CD14-positive monocyte (primary cell): ENCODE measurements around the gene AGAP1. TPM values are rescaled to one million over a fixed set of nuclear protein-coding genes. Genes with fewer than 3 reads are reported as not detected.

Source experiments
- DNase-seq, 3 donors: peaks; one replicate each; pipeline ENCODE4 v3.0.0-alpha.2; 2011 to 2022
- H2AFZ ChIP-seq: 2 replicates; pipeline ENCODE4 v1.6.0; 2012; ENCODE audit warnings: mild to moderate bottlenecking, low read depth, low read length, inconsistent platforms; ENCODE audit not compliant: insufficient read depth, poor library complexity, severe bottlenecking
- H3K27ac ChIP-seq, 2 donors: 1 replicate in 1 of 2; 2 replicates in 1 of 2; pipeline ENCODE4 v1.5.1; 2012 to 2013; ENCODE audit warnings: low read length in 2 of 2, control low read depth in 1 of 2, inconsistent platforms in 1 of 2, low read depth in 1 of 2, mild to moderate bottlenecking in 1 of 2
- H3K27me3 ChIP-seq, 2 donors: one replicate each; pipeline versions ENCODE4 v1.6.0 to v1.6.1; 2011 to 2013; ENCODE audit warnings: low read length in 2 of 2; ENCODE audit not compliant: control insufficient read depth in 2 of 2, insufficient read depth in 2 of 2
- H3K36me3 ChIP-seq, 2 donors: replicated peaks in 1 of 2; 1 replicate in 1 of 2; 2 replicates in 1 of 2; pipeline versions ENCODE4 v1.5.1 to v1.6.1; 2012 to 2013; ENCODE audit warnings: low read length in 2 of 2, control low read depth in 1 of 2, inconsistent platforms in 1 of 2, mild to moderate bottlenecking in 1 of 2; ENCODE audit not compliant: insufficient read depth in 2 of 2, control insufficient read depth in 1 of 2
- H3K4me1 ChIP-seq, 2 donors: 1 replicate in 1 of 2; 2 replicates in 1 of 2; pipeline versions ENCODE4 v1.5.1 to v1.6.1; 2012 to 2013; ENCODE audit warnings: low read length in 2 of 2, control low read depth in 1 of 2, inconsistent platforms in 1 of 2, mild to moderate bottlenecking in 1 of 2, moderate library complexity in 1 of 2; ENCODE audit not compliant: insufficient read depth in 2 of 2, control insufficient read depth in 1 of 2
- H3K4me2 ChIP-seq: replicated peaks from 2 replicates; pipeline ENCODE3; 2012; ENCODE audit warnings: low read length, moderate library complexity, mild to moderate bottlenecking; ENCODE audit not compliant: poor library complexity, severe bottlenecking; ENCODE audit errors: extremely low read depth
- H3K4me3 ChIP-seq, 3 experiments: fragments of 200-600 bp in 1 of 3; sonication (generic) in 1 of 3; replicated peaks in 1 of 3; 1 replicate in 2 of 3; 2 replicates in 1 of 3; pipeline ENCODE4 v1.5.1; 2011 to 2013; ENCODE audit warnings: low read length in 3 of 3, mild to moderate bottlenecking in 3 of 3, control low read depth in 2 of 3, low read depth in 2 of 3, inconsistent platforms in 1 of 3, moderate library complexity in 1 of 3
- H3K79me2 ChIP-seq: 2 replicates; pipeline ENCODE4 v1.6.0; 2012; ENCODE audit warnings: mild to moderate bottlenecking, control low read depth, inconsistent platforms, low read length, moderate library complexity; ENCODE audit not compliant: insufficient read depth
- H3K9ac ChIP-seq: 2 replicates; pipeline ENCODE4 v1.6.0; 2017; ENCODE audit warnings: low read length, mild to moderate bottlenecking; ENCODE audit not compliant: insufficient read depth, poor library complexity, severe bottlenecking
- H3K9me3 ChIP-seq, 2 donors: replicated peaks in 1 of 2; 1 replicate in 1 of 2; 2 replicates in 1 of 2; pipeline versions ENCODE4 v1.5.1 to v1.6.1; 2012 to 2013; ENCODE audit warnings: low read length in 2 of 2, control low read depth in 1 of 2; ENCODE audit not compliant: control insufficient read depth in 1 of 2, insufficient read depth in 1 of 2
- H4K20me1 ChIP-seq: 2 replicates; pipeline ENCODE4 v1.6.0; 2012; ENCODE audit warnings: mild to moderate bottlenecking, low read length, control low read depth, moderate library complexity; ENCODE audit not compliant: insufficient read depth
- H3K27ac Mint-ChIP-seq, 7 donors: one replicate each; pipeline ENCODE4 v1.8.0; 2020; ENCODE audit warnings: mild to moderate bottlenecking in 7 of 7, mixed read lengths in 7 of 7, moderate library complexity in 6 of 7, inconsistent platforms in 2 of 7
- H3K27me3 Mint-ChIP-seq, 3 donors: one replicate each; pipeline ENCODE4 v1.8.0; 2021 to 2022; ENCODE audit warnings: low read depth in 3 of 3, mild to moderate bottlenecking in 3 of 3, mixed read lengths in 3 of 3, moderate library complexity in 3 of 3, inconsistent platforms in 1 of 3
- H3K36me3 Mint-ChIP-seq, 2 donors: one replicate each; pipeline ENCODE4 v1.8.0; 2020; ENCODE audit warnings: mixed read lengths in 2 of 2, inconsistent platforms in 1 of 2, mild to moderate bottlenecking in 1 of 2
- H3K4me1 Mint-ChIP-seq: one replicate; pipeline ENCODE4 v1.8.0; 2020; ENCODE audit warnings: mild to moderate bottlenecking, mixed read lengths
- H3K4me3 Mint-ChIP-seq, 2 donors: one replicate each; pipeline ENCODE4 v1.8.0; 2020; ENCODE audit warnings: mild to moderate bottlenecking in 2 of 2, mixed read lengths in 2 of 2, moderate library complexity in 1 of 2
- H3K9me3 Mint-ChIP-seq, 7 donors: one replicate each; pipeline ENCODE4 v1.8.0; 2020 to 2022; ENCODE audit warnings: mixed read lengths in 7 of 7, mild to moderate bottlenecking in 6 of 7, moderate library complexity in 6 of 7, inconsistent platforms in 2 of 7
- CTCF ChIP-seq: fragments of 200-600 bp; IDR thresholded peaks from one replicate; pipeline ENCODE4 v1.8.0; 2022; ENCODE audit warnings: antibody characterized with exemption, mild to moderate bottlenecking
- WGBS: methylation state at CpG from one replicate; pipeline ENCODE4 v1.1.5; 2013; ENCODE audit warnings: missing lambda C conversion rate; ENCODE audit not compliant: insufficient coverage; 5-methylcytosine and 5-hydroxymethylcytosine counted together
- intact Hi-C, 2 donors: fragments of 100-400 bp; cut with micrococcal nuclease; formaldehyde crosslinking; loops; one replicate each; pipeline versions ENCODE4 v1.15.0 to v1.15.1; 2023
- polyA plus RNA-seq, 3 donors: library from polyadenylated mRNA; depleted of rRNA in 1 of 3; unstranded in 2 of 3; stranded (reverse) in 1 of 3; fragments of 300-500 nt in 2 of 3; fragments of >200 nt in 1 of 3; fragmentation: Illumina TruSeq in 2 of 3; gene quantifications; 1 replicate in 2 of 3; 2 replicates in 1 of 3; pipeline ENCODE4 v1.2.3, GENCODE V29; 2012 to 2021

The AGAP1 gene
- polyA plus RNA-seq, 3 donors: 0.12 TPM; not detected in 2

- peaks cover 0 to 10% (median 2%) of the 10 kb centered on the region in 7 donors for H3K9me3 Mint-ChIP-seq
- 76% methylated on average over 8 of the region's 8 CpGs for WGBS
- no peak overlapping the region for H3K27ac Mint-ChIP-seq
- Histone ChIP-seq H3K79me2 (no peaks in the 10 kb centered on the region), H3K27ac (no peak overlapping the region), H3K4me1 (no peaks in the 10 kb centered on the region), H3K4me3 (no peak overlapping the region), H3K4me2 (no peak overlapping the region), H3K9ac (no peak overlapping the region), H4K20me1 (no peaks in the 10 kb centered on the region), H3K27me3 (no peaks in the 10 kb centered on the region), H3K36me3 (no peaks in the 10 kb centered on the region), H3K9me3 (no peaks in the 10 kb centered on the region), H2AFZ (no peak overlapping the region)
- peaks cover 7 to 12% (median 11%) of the 10 kb centered on the region in 3 donors for H3K27me3 Mint-ChIP-seq
- no peaks in the 10 kb centered on the region for H3K36me3 Mint-ChIP-seq
- intact Hi-C loops: no loop called here
- H3K4me3 Mint-ChIP-seq: no peak overlapping the region
- TF ChIP-seq CTCF: no peak
- no peak for DNase-seq
- no peaks in the 10 kb centered on the region for H3K4me1 Mint-ChIP-seq
Observed at GRCh38 chr2:235460548-235461047, 33.2 kb upstream of the AGAP1 start.

- WGBS: 57% methylated on average over 3 of the region's 12 CpGs
- Histone ChIP-seq H3K79me2 (no peaks in the 10 kb centered on the region), H3K9me3 (no peaks in the 10 kb centered on the region), H3K36me3 (no peaks in the 10 kb centered on the region), H3K9ac (no peak overlapping the region), H3K27me3 (no peaks in the 10 kb centered on the region), H3K27ac (no peak overlapping the region), H3K4me1 (no peaks in the 10 kb centered on the region), H2AFZ (no peak overlapping the region), H4K20me1 (no peaks in the 10 kb centered on the region), H3K4me3 (no peak overlapping the region), H3K4me2 (no peak overlapping the region)
- intact Hi-C loops: no loop called here
- peaks cover 0 to 10% (median 5%) of the 10 kb centered on the region in 7 donors for H3K9me3 Mint-ChIP-seq
- H3K27ac Mint-ChIP-seq: no peak overlapping the region
- peaks cover 8 to 14% (median 14%) of the 10 kb centered on the region in 3 donors for H3K27me3 Mint-ChIP-seq
- H3K4me3 Mint-ChIP-seq: no peak overlapping the region
- no peaks in the 10 kb centered on the region for H3K4me1 Mint-ChIP-seq
- DNase-seq: no peak
- no peak for TF ChIP-seq CTCF
- H3K36me3 Mint-ChIP-seq: no peaks in the 10 kb centered on the region
Observed at GRCh38 chr2:235461763-235462414, 32.0 kb upstream of the AGAP1 start.
